KBM-7 (cell line): ENCODE data around the gene FHIT.

Source experiments
- DNase-seq: peaks from one replicate; pipeline ENCODE4 v3.0.0-alpha.2; 2015
- in situ Hi-C: fragments of 300-500 bp; cut with MboI; formaldehyde crosslinking; loops from 2 replicates; pipeline ENCODE4 v1.14.3; 2020; ENCODE audit warnings: low sequenced_read_pairs, low pct_unique_long_range_greater_than_20kb, mixed read lengths

The FHIT gene

GRCh38 chr3:61180206-61180605 is 71.0 kb downstream of the FHIT start:
- DNase-seq: no peak
- in situ Hi-C loops: no loop called here

GRCh38 chr3:61178167-61178566 is 73.1 kb downstream of the FHIT start:
- no peak for DNase-seq
- in situ Hi-C loops: no loop called here

GRCh38 chr3:61177450-61177849 is 73.8 kb downstream of the FHIT start:
- DNase-seq: no peak
- in situ Hi-C loops: no loop called here

GRCh38 chr3:61173676-61174075 is 77.6 kb downstream of the FHIT start:
- DNase-seq: no peak
- in situ Hi-C loops: no loop called here

GRCh38 chr3:61172684-61173083 is 78.6 kb downstream of the FHIT start:
- in situ Hi-C loops: no loop called here
- no peak for DNase-seq

GRCh38 chr3:61172203-61172602 is 79.0 kb downstream of the FHIT start:
- in situ Hi-C loops: no loop called here

GRCh38 chr3:61169621-61170251 is 81.5 kb downstream of the FHIT start:
- in situ Hi-C loops: no loop called here
- DNase-seq: no peak

More at GRCh38 chr3:61172203-61172602, 79.0 kb downstream of the FHIT start:
- DNase-seq: no peak

GRCh38 chr3:61168286-61168685 is 83.0 kb downstream of the FHIT start:
- in situ Hi-C loops: no loop called here

GRCh38 chr3:61162965-61163364 is 88.3 kb downstream of the FHIT start:
- in situ Hi-C loops: no loop called here
- no peak for DNase-seq

More at GRCh38 chr3:61168286-61168685, 83.0 kb downstream of the FHIT start:
- no peak for DNase-seq

- in situ Hi-C loops: no loop called here
- DNase-seq: no peak
Observed at GRCh38 chr3:61158667-61159066, 92.6 kb downstream of the FHIT start.

- in situ Hi-C loops: no loop called here
- no peak for DNase-seq
Observed at GRCh38 chr3:61158216-61158615, 93.0 kb downstream of the FHIT start.

GRCh38 chr3:61157414-61157813 is 93.8 kb downstream of the FHIT start:
- no peak for DNase-seq
- in situ Hi-C loops: no loop called here

GRCh38 chr3:61155701-61156292 is 95.5 kb downstream of the FHIT start:
- in situ Hi-C loops: no loop called here
- DNase-seq: no peak

- DNase-seq: no peak
- in situ Hi-C loops: no loop called here
Observed at GRCh38 chr3:61154457-61155198, 96.6 kb downstream of the FHIT start.

GRCh38 chr3:61152071-61152470 is 99.2 kb downstream of the FHIT start:
- in situ Hi-C loops: no loop called here
- no peak for DNase-seq

GRCh38 chr3:61149236-61149635 is 102.0 kb downstream of the FHIT start:
- in situ Hi-C loops: no loop called here
- no peak for DNase-seq

GRCh38 chr3:61146010-61146890 is 105.0 kb downstream of the FHIT start:
- in situ Hi-C loops: no loop called here
- DNase-seq: no peak

GRCh38 chr3:61141697-61142096 is 109.6 kb downstream of the FHIT start:
- in situ Hi-C loops: no loop called here
- no peak for DNase-seq

- no peak for DNase-seq
- in situ Hi-C loops: no loop called here
Observed at GRCh38 chr3:61141227-61141626, 110.0 kb downstream of the FHIT start.

- in situ Hi-C loops: no loop called here
- no peak for DNase-seq
Observed at GRCh38 chr3:61139686-61140085, 111.6 kb downstream of the FHIT start.
